OCI-LY7 (cell line): ENCODE results near the gene ARFGAP1. TPM values are rescaled to one million over a fixed set of nuclear protein-coding genes. Genes with fewer than 3 reads are reported as not detected.
"Not testable (repeated sequence)": the region's sequence is repeated elsewhere in the genome, so short reads cannot be mapped to it uniquely, and the experiment has no call there.

Source experiments
- BruUV-seq: library from RNA; stranded (reverse); fragments of 400-500 nt; replicated peaks from 2 replicates; lab custom pipeline; 2021; lab: Mats Ljungman, UMichigan
- CTCF ChIA-PET: fragments of 300-600 bp; sonication (Branson Sonifier 250); formaldehyde crosslinking; loops from one replicate; lab custom pipeline; 2022; ENCODE audit warnings: antibody characterized with exemption; ENCODE audit not compliant: unreplicated experiment; lab: Charles Lee
- POLR2A ChIA-PET: fragments of 300-600 bp; sonication (Branson Sonifier 250); formaldehyde crosslinking; loops from one replicate; lab custom pipeline; 2022; ENCODE audit warnings: antibody characterized with exemption; lab: Charles Lee
- DNase-seq: peaks from one replicate; pipeline ENCODE4 v3.0.0-alpha.2; 2015; ENCODE audit warnings: low spot score
- H2AFZ ChIP-seq: fragments of 200-600 bp; sonication (generic), shearing (Covaris generic); 2 replicates; pipeline ENCODE4 v1.6.1; 2014; ENCODE audit warnings: mild to moderate bottlenecking, antibody characterized with exemption, low read length, moderate library complexity
- H3K27ac ChIP-seq: fragments of 200-600 bp; sonication (generic); 2 replicates; pipeline ENCODE4 v1.5.1; 2014; ENCODE audit warnings: mixed run types, low read depth, mild to moderate bottlenecking, moderate library complexity, low read length, inconsistent platforms; ENCODE audit not compliant: poor library complexity, severe bottlenecking
- H3K36me3 ChIP-seq: fragments of 200-600 bp; sonication (generic); 2 replicates; pipeline ENCODE4 v1.6.1; 2014; ENCODE audit warnings: mild to moderate bottlenecking, antibody characterized with exemption, low read length, moderate library complexity, mixed read lengths; ENCODE audit not compliant: insufficient read depth
- H3K4me1 ChIP-seq: fragments of 200-600 bp; sonication (generic); 2 replicates; pipeline ENCODE4 v1.5.1; 2014; ENCODE audit warnings: mild to moderate bottlenecking, low read length; ENCODE audit not compliant: insufficient read depth, poor library complexity, severe bottlenecking
- H3K4me2 ChIP-seq: fragments of 200-600 bp; sonication (generic); 2 replicates; pipeline ENCODE4 v1.6.1; 2014; ENCODE audit warnings: mild to moderate bottlenecking, low read length
- H3K4me3 ChIP-seq: fragments of 200-600 bp; sonication (generic); 2 replicates; pipeline ENCODE4 v1.5.1; 2014; ENCODE audit warnings: mild to moderate bottlenecking, low read depth, low read length; ENCODE audit not compliant: poor library complexity, severe bottlenecking
- H3K79me2 ChIP-seq: fragments of 200-600 bp; sonication (generic); 2 replicates; pipeline ENCODE4 v1.6.1; 2016; ENCODE audit warnings: low read depth, mild to moderate bottlenecking, low read length, moderate library complexity, mixed read lengths; ENCODE audit not compliant: insufficient read depth
- H3K9me2 ChIP-seq: fragments of 200-600 bp; sonication (generic); 2 replicates; pipeline ENCODE4 v1.6.1; 2016; ENCODE audit warnings: mild to moderate bottlenecking, low read length, mixed read lengths; ENCODE audit not compliant: insufficient read depth
- H3K9me3 ChIP-seq: fragments of 200-600 bp; sonication (generic); 2 replicates; pipeline ENCODE4 v1.6.1; 2014; ENCODE audit warnings: mild to moderate bottlenecking, mixed run types, low read length, mixed read lengths
- H4K20me1 ChIP-seq: fragments of 200-600 bp; sonication (generic); 2 replicates; pipeline ENCODE4 v1.6.1; 2014; ENCODE audit warnings: mild to moderate bottlenecking, antibody characterized with exemption, low read length, moderate library complexity, mixed read lengths; ENCODE audit not compliant: insufficient read depth
- EZH2phosphoT487 ChIP-seq: fragments of 200-600 bp; sonication (generic); IDR thresholded peaks from 2 replicates; pipeline ENCODE4 v1.6.1; 2018; ENCODE audit warnings: low read depth, borderline replicate concordance, mild to moderate bottlenecking, mixed run types, antibody characterized with exemption, low read length, moderate library complexity, mixed read lengths
- intact Hi-C: fragments of 100-400 bp; cut with micrococcal nuclease; formaldehyde crosslinking; loops from one replicate; pipeline ENCODE4 v1.10.0; 2022; ENCODE audit not compliant: unreplicated experiment
- total RNA-seq, 2 experiments: library from RNA; depleted of rRNA in 1 of 2; stranded (reverse); fragments of >200 nt in 1 of 2; shearing (Covaris generic) in 1 of 2; gene quantifications; 2 replicates each; pipeline ENCODE4 v1.2.3, GENCODE V29; 2014 to 2022
- TF ChIP-seq, protein P1 (sequence below): fragments of 200-600 bp; sonication (generic); conservative IDR thresholded peaks from 2 replicates; pipeline ENCODE4 v1.5.1; 2014; ENCODE audit warnings: mild to moderate bottlenecking, antibody characterized with exemption, low read length, moderate library complexity, mixed read lengths

ARFGAP1 gene
- total RNA-seq, 2 experiments from 2014 or later, result 57.9 to 105 TPM

DNA sequence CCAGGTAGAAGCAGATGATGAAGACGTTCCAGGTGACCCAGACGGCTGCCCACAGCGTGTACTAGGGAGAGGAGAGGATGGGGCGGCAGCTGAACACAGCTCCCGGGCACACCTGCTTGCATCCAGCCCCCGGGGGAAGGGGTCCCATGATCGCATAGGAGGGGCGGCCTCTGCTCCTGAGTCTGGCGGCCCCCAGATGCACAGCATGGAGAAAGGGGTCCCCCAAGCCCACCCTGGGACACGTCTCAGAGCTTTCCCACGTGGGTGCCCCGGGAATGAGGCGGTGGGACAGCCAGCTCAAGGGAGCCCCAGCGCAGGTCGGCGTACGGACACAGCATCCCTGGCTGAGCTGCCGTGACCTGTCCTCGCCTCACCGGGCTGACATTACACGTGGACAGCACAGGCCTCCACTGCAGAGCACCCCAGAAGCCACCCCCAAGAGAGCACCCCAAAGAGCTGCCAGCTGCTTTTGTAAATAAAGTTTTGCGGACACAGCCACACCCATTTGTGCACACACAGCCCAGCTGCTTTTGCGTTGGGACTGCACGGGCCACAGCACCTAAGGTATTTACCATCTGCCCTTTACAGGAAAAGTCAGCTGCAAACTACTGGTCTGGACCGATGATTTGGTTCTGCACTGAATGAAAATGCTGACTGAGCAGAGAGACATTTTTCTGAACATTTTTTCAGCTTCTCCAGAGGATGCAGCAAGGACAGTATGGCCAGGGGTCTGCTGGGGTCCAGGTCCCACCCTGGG lies 23.6 kb upstream of the ARFGAP1 start:
- BruUV-seq, result no TSS peak
- intact Hi-C loops, result no loop called here

DNA sequence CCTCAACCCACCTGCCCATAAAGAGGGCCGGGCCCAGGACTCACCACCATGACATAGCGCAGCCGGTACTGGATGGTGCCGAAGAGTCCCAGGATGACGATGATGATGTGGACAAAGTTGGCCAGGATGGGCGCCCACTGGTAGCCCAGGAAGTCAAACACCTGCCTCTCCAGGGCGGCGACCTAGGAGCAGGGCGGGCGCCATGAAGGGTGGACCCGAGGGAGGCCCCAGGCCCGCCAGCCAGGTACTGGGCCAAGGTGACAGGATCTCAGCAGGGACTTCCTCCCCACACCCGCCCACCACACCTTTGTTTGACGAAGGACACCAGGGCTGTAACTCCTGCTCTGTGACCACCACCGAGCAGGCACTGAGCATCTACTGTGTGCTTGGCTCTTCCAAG lies 22.7 kb upstream of the ARFGAP1 start:
- no peaks in the 10 kb centered on the region for H3K9me2 ChIP-seq
- no peaks in the 10 kb centered on the region for H3K79me2 ChIP-seq
- ChIA-PET CTCF (no interaction called here), POLR2A (no interaction called here)
- H4K20me1 ChIP-seq, result no peaks in the 10 kb centered on the region
- H3K4me2 ChIP-seq, result no peak overlapping the region
- no TSS peak for BruUV-seq
- no peaks in the 10 kb centered on the region for H3K4me1 ChIP-seq
- no peak for DNase-seq
- TF ChIP-seq, protein P1, sequence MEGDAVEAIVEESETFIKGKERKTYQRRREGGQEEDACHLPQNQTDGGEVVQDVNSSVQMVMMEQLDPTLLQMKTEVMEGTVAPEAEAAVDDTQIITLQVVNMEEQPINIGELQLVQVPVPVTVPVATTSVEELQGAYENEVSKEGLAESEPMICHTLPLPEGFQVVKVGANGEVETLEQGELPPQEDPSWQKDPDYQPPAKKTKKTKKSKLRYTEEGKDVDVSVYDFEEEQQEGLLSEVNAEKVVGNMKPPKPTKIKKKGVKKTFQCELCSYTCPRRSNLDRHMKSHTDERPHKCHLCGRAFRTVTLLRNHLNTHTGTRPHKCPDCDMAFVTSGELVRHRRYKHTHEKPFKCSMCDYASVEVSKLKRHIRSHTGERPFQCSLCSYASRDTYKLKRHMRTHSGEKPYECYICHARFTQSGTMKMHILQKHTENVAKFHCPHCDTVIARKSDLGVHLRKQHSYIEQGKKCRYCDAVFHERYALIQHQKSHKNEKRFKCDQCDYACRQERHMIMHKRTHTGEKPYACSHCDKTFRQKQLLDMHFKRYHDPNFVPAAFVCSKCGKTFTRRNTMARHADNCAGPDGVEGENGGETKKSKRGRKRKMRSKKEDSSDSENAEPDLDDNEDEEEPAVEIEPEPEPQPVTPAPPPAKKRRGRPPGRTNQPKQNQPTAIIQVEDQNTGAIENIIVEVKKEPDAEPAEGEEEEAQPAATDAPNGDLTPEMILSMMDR, result no peak
- TF ChIP-seq EZH2phosphoT487, result no peak
- no peaks in the 10 kb centered on the region for H3K9me3 ChIP-seq
- H3K27ac ChIP-seq, result no peak overlapping the region
- H3K36me3 ChIP-seq, result no peaks in the 10 kb centered on the region
- no peak overlapping the region for H3K4me3 ChIP-seq
- intact Hi-C loops, result loop anchor here (2.0 kb wide), 1 partner anchor 27 kb away; no protein-coding TSS in a partner anchor
- no peak overlapping the region for H2AFZ ChIP-seq

More for the DNA sequence above, 23.6 kb upstream of the ARFGAP1 start:
- POLR2A ChIA-PET, result no interaction called here
- Histone ChIP-seq H3K4me1 (no peaks in the 10 kb centered on the region), H3K79me2 (no peaks in the 10 kb centered on the region), H3K36me3 (no peaks in the 10 kb centered on the region), H2AFZ (no peak overlapping the region), H3K9me3 (no peaks in the 10 kb centered on the region), H3K27ac (no peak overlapping the region), H3K9me2 (no peaks in the 10 kb centered on the region), H4K20me1 (no peaks in the 10 kb centered on the region), H3K4me3 (no peak overlapping the region), H3K4me2 (no peak overlapping the region)
- CTCF ChIA-PET, result no interaction called here
- no peak for DNase-seq
- TF ChIP-seq, protein P1, result no peak
- TF ChIP-seq EZH2phosphoT487, result no peak

DNA sequence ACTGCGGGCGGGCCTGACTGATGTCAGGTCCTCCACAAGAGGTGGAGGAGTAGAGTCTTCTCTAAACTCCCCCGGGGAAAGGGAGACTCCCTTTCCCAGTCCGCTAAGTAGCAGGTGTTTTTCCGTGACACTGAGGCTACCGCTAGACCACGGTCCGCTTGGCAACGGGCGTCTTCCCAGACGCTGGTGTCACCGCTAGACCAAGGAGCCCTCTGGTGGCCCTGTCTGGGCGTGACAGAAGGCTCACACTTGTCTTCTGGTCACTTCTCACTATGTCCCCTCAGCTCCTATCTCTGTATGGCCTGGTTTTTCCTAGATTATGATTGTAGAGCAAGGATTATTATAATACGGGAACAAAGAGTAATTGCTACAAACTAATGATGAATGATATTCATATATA lies 21.3 kb upstream of the ARFGAP1 start:
- CTCF ChIA-PET, H3K4me2 ChIP-seq, H3K79me2 ChIP-seq, H3K4me3 ChIP-seq, DNase-seq, H3K9me3 ChIP-seq, BruUV-seq, H3K27ac ChIP-seq, H2AFZ ChIP-seq, H3K36me3 ChIP-seq, POLR2A ChIA-PET, H3K4me1 ChIP-seq, H3K9me2 ChIP-seq, H4K20me1 ChIP-seq: not testable (repeated sequence)
- intact Hi-C loops, result loop anchor here (2.0 kb wide), 1 partner anchor 29 kb away; no protein-coding TSS in a partner anchor
- TF ChIP-seq, protein P1, result peak; percentile 39; the same call in 1 of the 2 replicates
